GM12874 (cell line): ENCODE results near the gene ZNF775.

Source experiments
- TF ChIP-seq, protein P1 (sequence below): IDR thresholded peaks from 2 replicates; pipeline ENCODE4 v1.5.1; 2011; ENCODE audit warnings: low read depth, mild to moderate bottlenecking, control low read depth, low read length, moderate library complexity; ENCODE audit not compliant: insufficient read depth

The ZNF775 gene

GRCh38 chr7:150397346-150398107 lies 18.4 kb downstream of the ZNF775 start:
- TF ChIP-seq, protein P1, sequence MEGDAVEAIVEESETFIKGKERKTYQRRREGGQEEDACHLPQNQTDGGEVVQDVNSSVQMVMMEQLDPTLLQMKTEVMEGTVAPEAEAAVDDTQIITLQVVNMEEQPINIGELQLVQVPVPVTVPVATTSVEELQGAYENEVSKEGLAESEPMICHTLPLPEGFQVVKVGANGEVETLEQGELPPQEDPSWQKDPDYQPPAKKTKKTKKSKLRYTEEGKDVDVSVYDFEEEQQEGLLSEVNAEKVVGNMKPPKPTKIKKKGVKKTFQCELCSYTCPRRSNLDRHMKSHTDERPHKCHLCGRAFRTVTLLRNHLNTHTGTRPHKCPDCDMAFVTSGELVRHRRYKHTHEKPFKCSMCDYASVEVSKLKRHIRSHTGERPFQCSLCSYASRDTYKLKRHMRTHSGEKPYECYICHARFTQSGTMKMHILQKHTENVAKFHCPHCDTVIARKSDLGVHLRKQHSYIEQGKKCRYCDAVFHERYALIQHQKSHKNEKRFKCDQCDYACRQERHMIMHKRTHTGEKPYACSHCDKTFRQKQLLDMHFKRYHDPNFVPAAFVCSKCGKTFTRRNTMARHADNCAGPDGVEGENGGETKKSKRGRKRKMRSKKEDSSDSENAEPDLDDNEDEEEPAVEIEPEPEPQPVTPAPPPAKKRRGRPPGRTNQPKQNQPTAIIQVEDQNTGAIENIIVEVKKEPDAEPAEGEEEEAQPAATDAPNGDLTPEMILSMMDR = no peak

GRCh38 chr7:150398108-150398964 lies 19.2 kb downstream of the ZNF775 start:
- TF ChIP-seq, protein P1 = no peak

DNA sequence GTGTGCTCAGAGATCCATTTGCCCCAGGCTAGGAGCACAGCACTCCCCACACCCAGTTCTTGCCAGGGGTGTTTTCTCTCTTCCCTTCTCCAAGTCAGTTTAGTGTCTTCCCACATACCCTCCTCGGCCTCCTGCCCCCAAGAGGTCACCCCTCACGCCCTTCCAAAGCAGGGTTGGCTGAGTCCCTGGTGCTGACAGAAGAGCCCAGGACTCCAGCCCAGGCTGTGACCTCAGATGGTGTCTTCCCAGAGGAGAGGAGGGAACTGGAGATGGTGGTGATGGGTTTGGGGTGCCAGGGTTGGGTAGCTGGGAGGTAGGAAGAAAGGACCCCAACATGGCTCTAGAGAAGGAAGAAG lies 19.8 kb downstream of the ZNF775 start:
- TF ChIP-seq, protein P1 = no peak

DNA sequence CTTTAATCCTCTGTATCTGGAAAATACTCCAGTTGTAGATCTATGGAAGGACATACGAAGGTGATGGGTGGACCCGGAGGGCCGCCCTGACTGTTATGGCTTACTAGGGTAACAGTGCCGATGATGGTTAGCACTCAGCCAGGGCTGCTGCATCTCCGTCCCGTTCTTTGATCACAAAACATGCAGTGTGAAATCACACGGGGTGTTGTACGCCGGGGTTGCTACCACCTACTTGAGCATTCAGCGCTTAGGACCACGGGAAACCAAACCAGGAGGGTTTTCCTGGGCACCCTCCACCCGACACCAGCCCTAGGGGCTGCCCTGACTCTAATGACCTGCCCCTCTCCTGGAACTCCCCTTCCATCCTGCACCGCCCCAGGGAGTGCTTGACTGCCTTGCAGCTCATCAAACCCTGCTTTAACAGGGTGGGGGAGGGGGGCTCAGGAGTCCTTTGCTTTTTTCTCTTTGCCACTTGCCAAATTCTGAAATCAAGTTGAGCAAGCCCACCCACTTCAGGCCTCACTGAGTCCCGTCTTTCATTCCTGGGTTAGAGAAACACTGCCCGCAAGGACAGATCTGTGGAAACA lies 20.4 kb downstream of the ZNF775 start:
- TF ChIP-seq, protein P1 = no peak

- TF ChIP-seq, protein P1 = no peak
These were observed 21.1 kb downstream of the ZNF775 start for GRCh38 chr7:150400008-150400787.

DNA sequence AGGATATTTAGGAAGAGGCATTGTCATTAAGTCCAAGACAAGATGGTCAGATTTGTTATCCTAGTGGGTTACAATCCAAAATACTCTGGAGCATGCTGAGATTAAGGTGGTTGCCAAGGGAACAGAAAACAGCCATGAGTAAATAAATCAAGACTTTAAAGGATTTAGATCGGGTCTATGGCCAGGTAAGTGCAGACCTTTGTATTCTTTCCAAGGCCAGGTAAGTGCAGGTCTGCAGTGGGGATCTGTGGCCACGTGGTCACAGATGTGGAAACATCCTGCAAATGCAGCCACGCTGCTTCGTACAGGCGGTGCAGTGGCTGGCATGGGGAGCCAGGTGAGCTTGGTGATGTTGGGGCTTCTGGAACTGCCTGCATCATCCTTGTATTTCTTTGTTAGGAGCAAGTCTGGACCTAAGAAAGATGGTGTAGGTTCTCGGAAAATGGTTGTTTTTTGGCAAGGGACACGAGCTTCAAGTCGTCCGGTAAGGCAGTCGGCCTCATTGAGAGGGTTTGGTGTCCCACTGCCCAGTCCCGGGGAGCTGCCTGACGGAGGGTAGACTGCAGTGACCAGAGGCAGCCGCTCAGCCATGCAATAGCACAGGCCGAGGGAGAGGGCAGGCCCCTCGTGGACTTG lies 21.8 kb downstream of the ZNF775 start:
- TF ChIP-seq, protein P1 = no peak
